ENCODE results near the gene HNRNPK. TPM values are rescaled to one million over a fixed set of nuclear protein-coding genes. Genes with fewer than 3 reads are reported as not detected.

The HNRNPK gene
- total RNA-seq, 1 donor from 2014 or later, result 173 TPM

GRCh38 chr9:83936523-83936922 is 43.5 kb downstream of the HNRNPK start:
- no peak for DNase-seq (ENCODE audit: low spot score)
- no peak for ATAC-seq

GRCh38 chr9:83935276-83935935 is 44.6 kb downstream of the HNRNPK start:
- ATAC-seq (no peak), DNase-seq (ENCODE audit: low spot score) (no peak)

- ATAC-seq, result peak; percentile 41
These were observed 45.3 kb downstream of the HNRNPK start for GRCh38 chr9:83934569-83935275.

GRCh38 chr9:83933790-83934189 is 46.2 kb downstream of the HNRNPK start:
- ATAC-seq, result peak; percentile 85

More at GRCh38 chr9:83934569-83935275, 45.3 kb downstream of the HNRNPK start:
- no peak for DNase-seq (ENCODE audit: low spot score)

GRCh38 chr9:83932851-83933250 is 47.2 kb downstream of the HNRNPK start:
- no peak for ATAC-seq
- no peak for DNase-seq (ENCODE audit: low spot score)

More at GRCh38 chr9:83933790-83934189, 46.2 kb downstream of the HNRNPK start:
- peak; percentile 69 for DNase-seq (ENCODE audit: low spot score)

GRCh38 chr9:83932011-83932410 is 48.0 kb downstream of the HNRNPK start:
- ATAC-seq (no peak), DNase-seq (ENCODE audit: low spot score) (no peak)

- DNase-seq (ENCODE audit: low spot score) (no peak), ATAC-seq (no peak)
These were observed 49.1 kb downstream of the HNRNPK start for GRCh38 chr9:83930881-83931280.

- ATAC-seq (no peak), DNase-seq (ENCODE audit: low spot score) (no peak)
These were observed 52.4 kb downstream of the HNRNPK start for GRCh38 chr9:83927591-83927990.

GRCh38 chr9:83920927-83921707 is 58.9 kb downstream of the HNRNPK start, which contains the start of gene KIF27:
TSS of gene KIF27 (minus strand) at chr9:83921432. CDS start at chr9:83915591, 5,841 bp downstream.
- ATAC-seq (peak; percentile 94), DNase-seq (ENCODE audit: low spot score) (peak; percentile 99)

GRCh38 chr9:83920469-83920926 is 59.5 kb downstream of the HNRNPK start:
- DNase-seq (ENCODE audit: low spot score), result peak; percentile 71
- ATAC-seq, result peak; percentile 77

- no peak for DNase-seq (ENCODE audit: low spot score)
- no peak for ATAC-seq
These were observed 60.9 kb downstream of the HNRNPK start for GRCh38 chr9:83919111-83919510.

Other genes with a start within 250 kb of the HNRNPK start
- gene GKAP1, start 162.4 kb downstream of the HNRNPK start, total RNA-seq, result 6.4 TPM
- gene KIF27, start 58.8 kb downstream of the HNRNPK start, total RNA-seq, result 2.2 TPM
- 4.0 TPM for gene RMI1, start 590 bp upstream of the HNRNPK start, total RNA-seq

All from left lobe of liver (tissue), 2 donors.